ENCODE data around the gene AKR1B1. TPM values are rescaled to one million over a fixed set of nuclear protein-coding genes. Genes with fewer than 3 reads are reported as not detected.

Gene AKR1B1
- total RNA-seq: 163 and 188 TPM in 2 replicates

DNA sequence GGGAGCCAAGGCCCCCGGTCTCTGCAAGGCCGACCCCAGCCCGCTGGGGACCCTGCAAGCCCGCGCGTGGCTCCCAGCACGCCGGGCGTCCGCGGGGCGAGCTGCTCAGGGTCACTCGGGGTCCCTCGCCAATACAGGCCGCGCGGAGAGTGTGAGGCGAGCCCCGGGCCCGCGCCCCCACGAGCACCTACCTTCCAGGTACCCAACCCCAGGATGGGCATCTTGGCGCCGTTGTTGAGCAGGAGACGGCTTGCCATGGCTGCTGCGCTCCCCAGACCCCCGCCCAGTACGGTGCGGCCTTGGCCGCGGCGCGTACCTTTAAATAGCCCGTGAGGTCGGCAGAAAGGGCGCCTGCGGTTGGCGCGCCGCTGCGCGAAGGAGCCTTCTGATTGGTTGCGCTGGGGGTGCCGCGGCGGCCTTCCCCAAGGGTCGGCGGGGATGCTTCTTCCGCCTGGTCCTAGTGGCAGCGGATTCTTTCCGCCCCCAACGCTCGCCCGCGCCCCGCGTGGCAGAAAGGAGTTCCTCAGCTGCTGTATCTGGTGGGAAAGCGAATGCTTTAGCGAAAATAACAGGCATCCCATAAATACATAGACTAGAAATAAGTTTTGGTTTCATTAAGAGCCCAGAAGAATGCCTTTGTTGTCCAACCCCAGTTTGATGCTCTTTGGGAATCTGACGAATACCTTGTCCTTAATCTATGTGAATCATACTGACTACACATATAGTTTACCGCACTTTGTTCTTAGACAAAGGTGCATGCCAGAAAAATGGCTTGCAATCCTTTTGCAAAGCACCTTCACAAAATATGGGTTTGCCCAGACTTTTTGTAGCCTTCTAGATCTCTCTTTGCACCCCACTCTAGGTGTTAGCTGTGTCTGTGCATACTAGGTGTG lies at the start of gene AKR1B1:
AKR1B1 (minus strand) TSS at position 295 of the 893 bp plus-strand sequence; CDS start at position 257, 38 bp downstream.

Other genes starting within 250 kb of the AKR1B1 start
- 6.3 and 7.7 TPM in 2 replicates for gene SLC35B4, start 142.2 kb downstream of the AKR1B1 start, total RNA-seq
- gene AKR1B10, start 68.5 kb upstream of the AKR1B1 start, total RNA-seq: 7.8 and 8.4 TPM in 2 replicates
- not detected in 2 replicates for gene AKR1B15, start 90.0 kb upstream of the AKR1B1 start, total RNA-seq
- 12.5 and 16.9 TPM in 2 replicates for gene BPGM, start 187.8 kb upstream of the AKR1B1 start, total RNA-seq